ENCODE data around the gene CLDN14. TPM values are rescaled to one million over a fixed set of nuclear protein-coding genes. Genes with fewer than 3 reads are reported as not detected.

Gene CLDN14
- total RNA-seq, 2 donors from 2014 or later, result not detected

DNA sequence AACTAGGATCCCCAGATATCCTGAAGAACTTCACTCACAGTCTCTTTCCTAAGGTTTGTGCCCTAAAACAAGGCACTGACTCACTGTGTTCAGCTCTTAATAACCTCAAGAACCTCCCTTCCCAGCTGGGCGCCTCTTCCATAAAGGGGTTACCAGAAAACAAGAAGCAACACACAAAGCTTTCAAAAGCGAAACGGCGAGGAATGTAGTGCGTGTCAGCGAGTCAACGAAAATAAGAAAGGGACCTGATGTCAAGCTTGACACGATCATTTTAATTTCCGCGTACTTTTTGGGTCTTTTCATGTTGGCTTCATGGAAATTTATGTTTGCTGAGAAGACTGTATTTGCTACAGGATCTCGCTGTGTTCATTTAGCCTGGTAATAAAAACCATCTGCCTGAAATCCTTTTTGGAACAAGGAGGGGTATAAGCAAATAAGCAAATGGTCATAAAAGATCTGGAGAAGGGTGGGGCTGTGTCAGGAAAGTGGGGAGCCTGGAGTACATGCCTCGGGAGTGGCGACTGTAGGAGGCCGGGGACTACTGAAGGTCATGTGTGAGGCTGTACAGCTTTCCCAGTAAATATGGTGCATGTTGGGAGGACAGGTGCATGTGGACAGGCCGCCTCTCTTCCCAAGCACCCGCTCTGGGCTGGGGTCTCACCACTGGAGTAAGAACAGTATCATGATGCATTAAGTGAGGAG lies 11.4 kb upstream of the CLDN14 start:
- H3K27me3 ChIP-seq (replicated peaks; ENCODE audit: insufficient read depth), result no peaks in the 10 kb centered on the region
- H3K4me3 ChIP-seq, result no peak overlapping the region
- H3K36me3 ChIP-seq, result no peaks in the 10 kb centered on the region
- peak; percentile 59 for TF ChIP-seq POLR2AphosphoS5 (IDR thresholded peaks at IDR 0.05)
- TF ChIP-seq POLR2A (IDR thresholded peaks at IDR 0.05), result no peak
- WGBS, result 38% methylated on average over 16 of the region's 16 CpGs
- DNase-seq (ENCODE audit: low spot score), result no peak
- H3K4me1 ChIP-seq (replicated peaks), result peaks cover 3% of the 10 kb centered on the region
- intact Hi-C loops (cut with DNase I), result no loop called here
- peak overlapping the region; percentile 64 to 68 for H3K27ac ChIP-seq
- no peaks in the 10 kb centered on the region for H3K9me3 ChIP-seq

DNA sequence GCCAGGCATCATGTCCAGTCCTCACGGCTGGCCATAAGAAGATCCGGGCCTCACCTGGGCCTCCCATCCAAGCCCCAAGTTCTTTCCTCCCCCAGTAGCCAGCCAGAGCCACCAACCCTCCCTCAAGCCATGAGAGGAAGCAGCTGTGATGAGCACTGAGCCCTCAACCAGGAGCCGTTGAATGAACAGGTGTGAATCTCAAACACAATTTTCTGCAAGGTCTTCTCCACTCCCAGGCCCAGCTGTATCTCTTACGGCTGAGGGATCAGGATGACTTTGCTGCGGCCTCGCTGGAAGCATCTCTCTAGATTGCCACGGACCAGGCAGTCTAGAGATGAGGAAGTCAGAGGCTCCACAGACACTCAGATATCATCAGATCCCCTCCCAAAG lies 9.8 kb upstream of the CLDN14 start:
- Histone ChIP-seq H3K36me3 (no peaks in the 10 kb centered on the region), H3K9me3 (no peaks in the 10 kb centered on the region), H3K4me3 (no peak overlapping the region), H3K27me3 (replicated peaks; ENCODE audit: insufficient read depth) (no peaks in the 10 kb centered on the region), H3K27ac (no peak overlapping the region), H3K4me1 (replicated peaks) (peaks cover 3% of the 10 kb centered on the region)
- DNase-seq (ENCODE audit: low spot score), result no peak
- intact Hi-C loops (cut with DNase I), result loop anchor here (10.0 kb wide), 1 partner anchor 65 kb away; no protein-coding TSS in a partner anchor
- TF ChIP-seq, protein P1, sequence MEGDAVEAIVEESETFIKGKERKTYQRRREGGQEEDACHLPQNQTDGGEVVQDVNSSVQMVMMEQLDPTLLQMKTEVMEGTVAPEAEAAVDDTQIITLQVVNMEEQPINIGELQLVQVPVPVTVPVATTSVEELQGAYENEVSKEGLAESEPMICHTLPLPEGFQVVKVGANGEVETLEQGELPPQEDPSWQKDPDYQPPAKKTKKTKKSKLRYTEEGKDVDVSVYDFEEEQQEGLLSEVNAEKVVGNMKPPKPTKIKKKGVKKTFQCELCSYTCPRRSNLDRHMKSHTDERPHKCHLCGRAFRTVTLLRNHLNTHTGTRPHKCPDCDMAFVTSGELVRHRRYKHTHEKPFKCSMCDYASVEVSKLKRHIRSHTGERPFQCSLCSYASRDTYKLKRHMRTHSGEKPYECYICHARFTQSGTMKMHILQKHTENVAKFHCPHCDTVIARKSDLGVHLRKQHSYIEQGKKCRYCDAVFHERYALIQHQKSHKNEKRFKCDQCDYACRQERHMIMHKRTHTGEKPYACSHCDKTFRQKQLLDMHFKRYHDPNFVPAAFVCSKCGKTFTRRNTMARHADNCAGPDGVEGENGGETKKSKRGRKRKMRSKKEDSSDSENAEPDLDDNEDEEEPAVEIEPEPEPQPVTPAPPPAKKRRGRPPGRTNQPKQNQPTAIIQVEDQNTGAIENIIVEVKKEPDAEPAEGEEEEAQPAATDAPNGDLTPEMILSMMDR (IDR thresholded peaks at IDR 0.05), result no peak
- TF ChIP-seq POLR2A (IDR thresholded peaks at IDR 0.05) (no peak), POLR2AphosphoS5 (IDR thresholded peaks at IDR 0.05) (no peak)
- 97% methylated on average over 7 of the region's 7 CpGs for WGBS

DNA sequence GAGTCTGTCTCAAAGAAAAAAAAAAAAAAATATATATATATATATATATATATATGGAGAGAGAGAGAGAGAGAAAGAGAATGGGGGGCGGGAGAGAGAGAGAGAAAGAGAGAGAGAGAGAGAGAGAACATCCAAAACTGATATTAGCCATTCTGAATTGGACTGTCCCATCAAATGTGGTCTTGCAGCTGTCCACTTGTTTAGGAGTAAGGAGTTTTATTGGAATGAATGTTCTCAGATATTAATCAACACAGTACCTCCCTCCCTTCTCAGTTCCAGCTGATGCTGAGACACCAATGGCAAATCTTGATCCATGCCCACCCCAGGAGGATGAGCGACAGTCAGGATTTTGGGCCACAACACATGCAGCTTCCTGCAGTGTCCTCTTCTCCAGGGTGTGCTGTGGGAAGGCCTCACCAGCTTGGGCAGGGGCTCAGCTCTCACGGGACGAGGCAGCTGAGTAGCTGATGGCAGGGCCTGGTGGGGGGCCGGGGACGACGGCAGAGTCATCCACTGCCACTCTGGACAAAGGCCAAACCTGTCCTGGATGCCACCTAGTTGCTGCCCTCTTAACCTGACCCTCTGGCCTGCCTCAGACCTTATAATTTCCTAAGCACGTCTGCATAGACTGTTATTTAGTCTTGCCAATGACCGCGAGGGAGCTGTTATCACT lies 9.3 kb upstream of the CLDN14 start:
- no peak for DNase-seq (ENCODE audit: low spot score)
- H3K27ac ChIP-seq, result no peak overlapping the region
- no peaks in the 10 kb centered on the region for H3K27me3 ChIP-seq (replicated peaks; ENCODE audit: insufficient read depth)
- H3K36me3 ChIP-seq, result no peaks in the 10 kb centered on the region
- TF ChIP-seq, protein P1 (IDR thresholded peaks at IDR 0.05), result no peak
- no peak for TF ChIP-seq POLR2AphosphoS5 (IDR thresholded peaks at IDR 0.05)
- TF ChIP-seq POLR2A (IDR thresholded peaks at IDR 0.05), result no peak
- peaks cover 3% of the 10 kb centered on the region for H3K4me1 ChIP-seq (replicated peaks)
- WGBS, result 67% methylated on average over 9 of the region's 10 CpGs
- H3K4me3 ChIP-seq, result no peak overlapping the region
- H3K9me3 ChIP-seq, result no peaks in the 10 kb centered on the region
- intact Hi-C loops (cut with DNase I), result loop anchor here (10.0 kb wide), 1 partner anchor 64 kb away; no protein-coding TSS in a partner anchor

DNA sequence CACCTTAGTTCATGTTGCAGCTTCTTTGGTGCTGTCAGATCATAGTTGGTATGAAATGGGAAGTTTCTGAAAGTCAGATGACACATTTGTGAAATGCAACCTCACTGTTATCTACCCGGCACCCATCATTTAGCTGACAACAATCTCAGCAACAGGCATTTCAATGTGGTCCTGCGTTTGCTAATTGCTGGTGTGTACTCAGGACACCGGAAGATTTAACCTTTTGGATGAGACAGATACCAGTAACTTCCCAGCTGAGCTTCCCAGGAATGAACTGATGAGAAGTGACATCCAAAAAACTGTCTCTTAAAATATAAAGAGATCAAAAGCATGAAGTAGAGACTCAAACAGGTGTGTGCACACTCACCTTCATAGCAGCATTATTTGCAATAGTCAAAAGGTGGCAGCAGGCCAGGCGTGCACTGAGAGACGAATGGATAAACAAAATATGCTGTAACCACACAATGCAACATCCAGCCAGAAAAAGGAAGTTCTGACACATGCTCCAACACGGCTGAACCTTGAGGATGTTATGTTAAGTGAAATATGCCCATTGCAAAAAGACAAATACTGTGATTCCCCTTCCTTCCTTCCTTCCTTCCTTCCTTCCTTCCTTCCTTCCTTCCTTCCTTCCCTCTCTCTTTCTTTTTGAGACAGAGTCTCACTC lies 7.9 kb upstream of the CLDN14 start:
- 28% methylated on average over 6 of the region's 6 CpGs for WGBS
- H3K9me3 ChIP-seq, result no peaks in the 10 kb centered on the region
- no peak overlapping the region for H3K4me3 ChIP-seq
- peak overlapping the region in 1 of 2 donors; percentile 5 for H3K27ac ChIP-seq
- H3K36me3 ChIP-seq, result no peaks in the 10 kb centered on the region
- intact Hi-C loops (cut with DNase I), result loop anchor here (10.0 kb wide), 1 partner anchor 63 kb away; no protein-coding TSS in a partner anchor
- DNase-seq (ENCODE audit: low spot score), result peak; percentile 90
- H3K27me3 ChIP-seq (replicated peaks; ENCODE audit: insufficient read depth), result no peaks in the 10 kb centered on the region
- peak; percentile 79 for TF ChIP-seq POLR2AphosphoS5 (IDR thresholded peaks at IDR 0.05)
- TF ChIP-seq, protein P1 (IDR thresholded peaks at IDR 0.05), result no peak
- H3K4me1 ChIP-seq (replicated peaks), result peaks cover 3% of the 10 kb centered on the region

DNA sequence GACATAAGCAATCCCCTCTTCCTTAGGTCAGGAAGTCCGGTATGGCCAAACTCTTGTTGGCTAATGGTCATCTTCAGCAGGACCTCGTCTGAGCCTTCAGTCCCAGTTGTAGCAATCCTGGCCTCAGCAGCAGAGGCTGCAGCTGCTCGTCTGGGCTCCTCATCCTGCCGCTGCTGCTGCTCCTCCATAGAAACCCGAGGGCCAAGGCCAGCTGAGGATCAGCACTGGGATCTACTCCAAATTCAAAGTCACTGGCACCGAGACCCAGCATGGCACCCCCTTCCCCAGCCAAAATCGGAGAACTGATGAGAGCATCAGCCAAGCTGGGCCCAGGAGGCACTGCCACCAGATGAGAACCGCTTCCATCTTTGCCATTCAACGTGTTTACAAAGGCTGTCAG lies 6.3 kb upstream of the CLDN14 start:
- peaks cover 3% of the 10 kb centered on the region for H3K4me1 ChIP-seq (replicated peaks)
- WGBS, result 90% methylated on average over 9 of the region's 9 CpGs

More for the DNA sequence above, 6.3 kb upstream of the CLDN14 start:
- H3K27me3 ChIP-seq (replicated peaks; ENCODE audit: insufficient read depth), result no peaks in the 10 kb centered on the region
- no peaks in the 10 kb centered on the region for H3K9me3 ChIP-seq
- H3K36me3 ChIP-seq, result no peaks in the 10 kb centered on the region
- no peak for DNase-seq (ENCODE audit: low spot score)
- H3K4me3 ChIP-seq, result no peak overlapping the region
- intact Hi-C loops (cut with DNase I), result loop anchor here (10.0 kb wide), 1 partner anchor 61 kb away; no protein-coding TSS in a partner anchor
- TF ChIP-seq POLR2A (IDR thresholded peaks at IDR 0.05) (no peak), POLR2AphosphoS5 (IDR thresholded peaks at IDR 0.05) (no peak)
- TF ChIP-seq, protein P1 (IDR thresholded peaks at IDR 0.05), result no peak
- H3K27ac ChIP-seq, result no peak overlapping the region

All from prostate gland (tissue), 2 donors.